Transverse colon (tissue), 4 donors: ENCODE measurements around the gene GPC6.

ENCODE experiments used
- POLR2AphosphoS5 ChIP-seq, 3 donors: sonication (generic); formaldehyde crosslinking; IDR thresholded peaks; one replicate each; pipeline ENCODE4 v1.6.1; 2016; ENCODE audit warnings: antibody characterized with exemption in 3 of 3
- TF ChIP-seq, protein P1 (sequence below), 5 experiments: fragments of 200-600 bp in 3 of 5; fragments of 450-650 bp in 2 of 5; sonication (generic) in 3 of 5; IDR thresholded peaks; 1 replicate in 2 of 5; 2 replicates in 3 of 5; pipeline ENCODE4 v1.5.1; 2016 to 2017; ENCODE audit warnings: antibody characterized with exemption in 5 of 5, inconsistent platforms in 3 of 5, mild to moderate bottlenecking in 2 of 5, moderate library complexity in 1 of 5

DNA sequence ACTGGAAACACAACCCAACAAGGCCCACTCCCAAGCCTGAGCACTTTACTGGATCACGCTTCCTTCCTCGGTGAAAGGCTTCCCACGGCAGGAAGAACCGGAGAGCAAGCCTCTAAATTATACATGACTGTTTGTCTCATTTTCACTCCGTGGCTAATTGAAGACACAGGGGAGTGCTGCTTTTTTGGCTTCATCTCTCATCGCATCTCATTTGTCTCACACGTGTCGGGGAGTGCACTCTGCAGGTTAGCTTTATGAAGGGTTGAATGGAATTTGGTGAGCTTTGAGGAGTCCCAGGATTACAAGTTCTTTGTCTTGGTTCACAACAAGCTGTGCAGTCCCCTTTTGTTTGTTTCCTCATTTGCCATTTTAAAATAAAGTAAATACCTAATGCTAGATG lies 544.6 kb downstream of the GPC6 start:
- no peak for TF ChIP-seq POLR2AphosphoS5 (IDR thresholded peaks at IDR 0.05)
- TF ChIP-seq, protein P1, sequence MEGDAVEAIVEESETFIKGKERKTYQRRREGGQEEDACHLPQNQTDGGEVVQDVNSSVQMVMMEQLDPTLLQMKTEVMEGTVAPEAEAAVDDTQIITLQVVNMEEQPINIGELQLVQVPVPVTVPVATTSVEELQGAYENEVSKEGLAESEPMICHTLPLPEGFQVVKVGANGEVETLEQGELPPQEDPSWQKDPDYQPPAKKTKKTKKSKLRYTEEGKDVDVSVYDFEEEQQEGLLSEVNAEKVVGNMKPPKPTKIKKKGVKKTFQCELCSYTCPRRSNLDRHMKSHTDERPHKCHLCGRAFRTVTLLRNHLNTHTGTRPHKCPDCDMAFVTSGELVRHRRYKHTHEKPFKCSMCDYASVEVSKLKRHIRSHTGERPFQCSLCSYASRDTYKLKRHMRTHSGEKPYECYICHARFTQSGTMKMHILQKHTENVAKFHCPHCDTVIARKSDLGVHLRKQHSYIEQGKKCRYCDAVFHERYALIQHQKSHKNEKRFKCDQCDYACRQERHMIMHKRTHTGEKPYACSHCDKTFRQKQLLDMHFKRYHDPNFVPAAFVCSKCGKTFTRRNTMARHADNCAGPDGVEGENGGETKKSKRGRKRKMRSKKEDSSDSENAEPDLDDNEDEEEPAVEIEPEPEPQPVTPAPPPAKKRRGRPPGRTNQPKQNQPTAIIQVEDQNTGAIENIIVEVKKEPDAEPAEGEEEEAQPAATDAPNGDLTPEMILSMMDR (IDR thresholded peaks at IDR 0.05), result no peak
